Peyer's patch (tissue), 4 donors: ENCODE measurements around the gene PRELID2.

Source experiments
- CTCF ChIP-seq, 6 experiments: fragments of 450-650 bp in 4 of 6; fragments of 200-600 bp in 2 of 6; sonication (generic) in 1 of 6; IDR thresholded peaks; one replicate each; pipeline ENCODE4 v1.5.1; 2017 to 2019; ENCODE audit warnings: antibody characterized with exemption in 6 of 6, mild to moderate bottlenecking in 3 of 6, moderate library complexity in 1 of 6
- POLR2A ChIP-seq, 2 donors: fragments of 450-650 bp; IDR thresholded peaks; one replicate each; pipeline ENCODE4 v1.5.1; 2017; ENCODE audit warnings: antibody characterized with exemption in 2 of 2, mild to moderate bottlenecking in 2 of 2, moderate library complexity in 2 of 2

- TF ChIP-seq CTCF (IDR thresholded peaks at IDR 0.05) = peak in 3 of 6 experiments; percentile 28 to 35 (median 32)
- TF ChIP-seq POLR2A (IDR thresholded peaks at IDR 0.05) = no peak
These were observed 116.2 kb downstream of the PRELID2 start for GRCh38 chr5:145718956-145719355.
